Tibial nerve (tissue), 4 donors: ENCODE data around the gene MARVELD2.

Experiments used
- CTCF ChIP-seq, 5 experiments: fragments of 200-600 bp in 3 of 5; fragments of 450-650 bp in 2 of 5; sonication (generic) in 3 of 5; IDR thresholded peaks; one replicate each; pipeline ENCODE4 v1.5.1; 2016 to 2019; ENCODE audit warnings: antibody characterized with exemption in 5 of 5, mild to moderate bottlenecking in 3 of 5, moderate library complexity in 2 of 5
- EP300 ChIP-seq, 2 donors: sonication (generic); formaldehyde crosslinking; IDR thresholded peaks; one replicate each; pipeline ENCODE4 v1.6.1; 2017; ENCODE audit warnings: antibody characterized with exemption in 2 of 2, mild to moderate bottlenecking in 1 of 2
- POLR2A ChIP-seq, 2 donors: fragments of 450-650 bp; IDR thresholded peaks; one replicate each; pipeline ENCODE4 v1.6.1; 2017; ENCODE audit warnings: antibody characterized with exemption in 2 of 2, mild to moderate bottlenecking in 2 of 2, moderate library complexity in 2 of 2

- TF ChIP-seq CTCF (IDR thresholded peaks at IDR 0.05): no peak
- no peak for TF ChIP-seq POLR2A (IDR thresholded peaks at IDR 0.05)
- no peak for TF ChIP-seq EP300 (IDR thresholded peaks at IDR 0.05)
Observed at GRCh38 chr5:69454460-69455249, 39.7 kb downstream of the MARVELD2 start.
